ENCODE results near the gene KIF13A.
"Not testable (repeated sequence)": the region's sequence is repeated elsewhere in the genome, so short reads cannot be mapped to it uniquely, and the experiment has no call there.

KIF13A gene

DNA sequence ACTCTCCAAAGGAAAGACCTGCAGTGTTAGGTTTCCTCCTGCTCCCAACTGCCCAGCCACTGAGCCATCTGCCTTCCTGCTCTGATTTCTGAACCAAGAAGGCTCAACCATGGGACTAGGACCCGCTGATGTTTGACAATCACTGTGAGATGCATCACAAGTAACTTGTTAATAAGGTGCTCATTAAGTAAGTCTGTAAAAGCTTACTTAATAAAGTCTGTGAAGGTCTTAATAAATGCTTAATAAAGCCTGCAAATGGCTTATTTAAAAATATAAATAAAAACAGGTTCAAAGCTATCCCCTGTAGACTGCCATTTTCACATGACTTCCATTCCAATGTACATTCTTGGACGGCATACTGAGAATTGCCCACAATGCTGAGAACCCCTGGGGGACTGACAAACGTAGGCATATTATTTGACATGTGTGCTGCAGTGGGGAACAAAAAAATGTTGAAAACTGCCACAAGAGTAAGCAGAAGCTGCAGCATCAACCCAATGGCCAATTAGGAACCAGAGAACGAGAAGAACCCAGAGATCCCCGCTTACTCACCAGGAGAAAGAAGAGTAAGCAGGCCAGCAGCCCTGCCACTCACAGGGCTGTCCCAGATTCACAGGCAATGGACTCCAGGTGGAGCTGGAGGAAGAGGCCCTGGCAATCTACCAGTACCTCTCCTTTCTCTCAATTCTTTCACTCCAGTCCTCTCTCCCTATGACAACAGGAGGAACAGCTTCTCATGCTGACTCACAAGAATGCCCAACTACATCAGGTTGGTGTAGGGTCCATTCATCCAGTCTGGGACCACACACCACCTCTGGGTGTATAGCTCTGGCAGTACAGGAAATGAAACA lies 19.5 kb downstream of the KIF13A start:
- no peak for DNase-seq

DNA sequence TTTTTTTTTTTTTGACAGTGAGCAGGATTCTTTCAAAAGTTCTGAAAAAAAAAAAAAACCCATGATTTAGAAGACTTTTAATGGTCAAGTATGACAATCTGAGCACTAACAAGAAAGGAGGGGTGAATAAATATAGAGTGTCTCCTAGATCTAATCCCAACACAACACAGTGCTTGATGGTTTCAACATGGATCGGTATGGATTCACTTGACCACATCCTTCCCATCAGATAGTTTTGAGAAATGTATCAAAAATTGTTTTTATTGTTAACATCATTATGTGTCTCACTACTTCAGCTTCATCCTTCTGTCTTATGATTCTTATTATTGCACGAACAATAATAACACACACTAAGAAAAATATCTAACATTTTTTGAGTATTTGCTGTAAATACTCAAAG lies 21.0 kb downstream of the KIF13A start:
- no peak for DNase-seq

DNA sequence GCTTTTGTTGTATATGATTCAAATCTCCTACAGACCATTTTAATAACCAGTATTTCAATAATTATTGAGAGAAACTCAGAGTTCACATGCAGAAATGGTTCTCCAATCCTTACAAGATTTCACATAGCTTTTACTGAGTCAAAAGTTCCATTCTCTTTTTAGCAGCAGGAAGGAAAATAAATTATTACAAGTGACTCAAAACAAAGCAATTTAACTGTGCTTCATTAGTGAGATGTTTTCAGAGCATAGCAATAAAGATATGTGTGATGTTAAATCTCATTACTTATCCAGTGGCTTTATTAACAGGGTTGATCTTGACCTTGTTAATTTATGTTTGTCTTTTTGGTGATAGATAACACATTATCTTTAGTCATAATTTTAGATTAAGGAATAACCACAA lies 22.0 kb downstream of the KIF13A start:
- DNase-seq = no peak

DNA sequence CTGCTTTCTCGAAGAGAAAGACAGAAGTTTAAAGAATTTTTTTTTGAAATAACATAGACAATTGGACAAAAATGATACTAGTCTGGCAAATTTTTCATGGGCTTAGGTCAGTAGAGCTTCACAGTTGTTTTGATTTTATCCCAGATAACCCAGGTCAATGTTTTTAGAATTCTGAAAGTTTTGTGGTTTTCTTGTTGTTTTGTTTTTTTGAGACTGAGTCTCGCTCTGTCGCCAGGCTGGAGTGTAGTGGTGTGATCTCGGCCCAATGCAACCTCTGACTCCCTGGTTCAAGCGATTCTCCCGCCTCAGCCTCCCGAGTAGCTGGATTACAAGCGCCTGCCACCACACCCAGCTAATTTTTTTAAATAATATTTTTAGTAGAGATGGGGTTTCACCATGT lies 22.8 kb downstream of the KIF13A start:
- DNase-seq = no peak

DNA sequence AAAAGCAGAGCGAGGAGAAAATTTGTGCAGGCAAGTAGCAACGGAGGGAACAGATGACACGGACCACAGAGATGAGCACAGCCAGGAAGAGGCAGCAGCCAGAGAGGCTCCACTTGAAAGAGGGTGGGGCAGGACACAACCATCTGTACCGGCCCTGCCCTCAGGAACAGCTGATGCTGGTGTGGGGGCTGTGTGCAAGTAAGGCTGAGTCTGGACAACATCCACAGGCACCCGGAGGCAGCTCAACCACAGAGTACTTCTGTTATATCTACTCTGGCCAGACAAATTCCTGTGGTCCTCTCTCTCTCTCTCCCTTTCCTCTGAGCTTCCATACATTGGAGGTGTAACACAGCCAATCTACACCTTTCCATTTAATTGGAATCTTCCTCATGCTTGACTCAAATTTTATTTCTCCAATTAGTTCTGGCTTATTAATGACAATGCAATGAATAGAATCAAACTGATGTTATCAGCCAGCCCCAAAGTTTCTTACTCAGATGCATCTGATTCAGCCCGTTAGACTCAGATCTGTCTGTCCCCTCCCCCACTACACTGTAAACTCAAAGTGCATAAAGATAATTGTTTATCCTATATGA lies 24.9 kb downstream of the KIF13A start:
- no peak for DNase-seq

DNA sequence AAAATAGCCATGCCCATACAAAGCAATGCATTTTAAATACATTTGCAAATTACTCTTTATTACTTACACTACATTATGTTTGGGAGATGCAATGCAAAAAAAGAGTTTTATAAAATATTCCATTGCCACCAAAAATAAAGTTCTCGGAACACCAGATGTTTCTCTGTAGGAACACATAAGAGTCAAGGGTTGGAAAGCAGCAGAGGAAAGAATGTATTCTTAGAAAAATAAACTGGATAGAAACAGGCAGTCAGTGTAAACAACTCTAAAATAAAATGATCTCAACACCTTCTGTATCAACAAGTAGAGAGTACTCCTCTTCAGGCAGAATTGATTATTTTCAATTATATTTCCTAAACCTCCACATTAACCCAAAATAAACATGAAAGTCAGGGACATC lies 28.1 kb downstream of the KIF13A start:
- DNase-seq = no peak

DNA sequence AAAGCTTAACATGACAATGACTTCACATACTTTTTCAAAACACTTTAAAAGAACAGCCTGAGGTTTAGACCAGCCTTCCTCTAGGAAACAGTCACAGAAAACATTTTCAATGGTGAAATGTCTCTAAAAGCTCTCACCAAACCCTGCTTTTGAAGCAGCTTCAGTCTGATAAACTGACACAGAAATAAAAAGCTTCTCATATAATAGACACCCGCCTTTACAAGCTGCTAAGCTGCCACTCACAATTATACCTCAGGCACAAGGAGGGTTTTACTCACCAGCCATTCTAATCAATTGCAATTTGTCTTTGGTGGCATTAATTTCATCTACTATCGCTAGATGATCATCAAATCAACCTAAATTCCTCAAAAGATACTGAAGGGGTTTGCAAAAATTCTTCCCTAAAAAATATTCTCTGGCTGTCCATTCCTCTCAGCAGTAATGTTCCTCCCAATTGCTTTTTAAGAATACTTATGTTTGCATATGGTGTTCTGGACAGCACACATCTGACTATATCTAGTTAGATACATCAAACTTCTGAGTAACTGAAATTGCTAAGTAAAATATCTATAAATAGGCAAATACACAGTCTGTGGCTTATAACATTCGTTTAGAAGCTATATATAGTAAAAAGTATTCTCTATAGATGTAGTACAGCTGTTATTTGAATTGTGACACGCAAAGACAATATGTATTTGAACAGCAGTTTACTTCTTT lies 29.4 kb downstream of the KIF13A start:
- no peak for DNase-seq

DNA sequence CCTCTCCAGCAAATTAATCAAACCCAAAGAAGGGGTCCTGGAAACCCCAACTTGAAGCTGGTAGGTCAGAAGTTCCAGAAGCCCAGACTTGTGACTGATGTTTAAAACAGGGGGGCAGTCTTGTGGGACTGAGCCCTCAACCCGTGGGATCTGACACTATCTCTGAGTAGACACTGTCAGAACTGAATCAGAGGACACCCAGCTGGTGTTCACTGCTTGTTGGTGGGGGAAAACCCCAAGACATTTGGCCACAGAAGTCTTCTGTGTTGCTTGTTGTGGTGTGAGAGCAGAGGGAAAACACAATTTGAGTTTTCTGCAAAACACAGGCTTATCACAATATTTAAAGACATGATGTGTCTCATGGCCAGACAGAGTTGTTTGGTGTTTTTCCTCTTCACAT lies 29.9 kb downstream of the KIF13A start:
- no peak for DNase-seq

DNA sequence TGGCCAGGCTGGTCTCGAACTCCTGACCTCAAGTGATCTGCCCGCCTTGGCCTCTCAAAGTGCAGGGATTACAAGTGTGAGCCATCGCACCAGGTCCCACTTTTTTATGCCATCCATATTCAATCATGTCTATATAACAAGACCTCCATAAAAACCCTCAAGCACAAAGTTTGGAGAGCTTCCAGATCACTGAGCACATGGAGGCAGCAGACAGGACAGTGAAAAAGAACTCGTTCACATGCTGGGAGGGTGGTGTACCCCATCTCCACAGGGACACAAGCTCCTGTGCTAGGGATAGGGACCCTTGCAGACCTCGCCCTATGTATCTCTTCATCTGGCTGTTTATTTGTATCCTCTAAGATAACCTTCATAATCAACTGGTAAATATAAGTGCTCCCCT lies 30.3 kb downstream of the KIF13A start:
- DNase-seq = no peak

DNA sequence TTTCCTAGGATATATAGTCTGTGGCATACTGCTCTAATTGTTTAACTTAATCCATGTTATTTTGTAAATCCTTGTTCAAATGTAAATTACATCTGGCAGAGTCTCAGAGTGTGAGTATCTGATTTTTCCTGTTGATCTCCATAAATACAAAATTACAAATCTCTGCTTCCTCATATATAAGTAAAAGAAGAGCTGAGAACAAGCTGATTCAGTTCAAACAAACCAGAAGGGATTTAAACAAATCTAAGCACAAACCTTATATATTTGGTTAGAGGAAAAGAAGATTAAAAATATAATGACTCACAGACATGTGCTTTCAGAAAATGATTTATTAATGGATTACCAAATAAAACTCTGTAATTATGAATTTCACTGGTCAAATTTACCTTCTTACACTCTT lies 37.3 kb downstream of the KIF13A start:
- no peak for DNase-seq

DNA sequence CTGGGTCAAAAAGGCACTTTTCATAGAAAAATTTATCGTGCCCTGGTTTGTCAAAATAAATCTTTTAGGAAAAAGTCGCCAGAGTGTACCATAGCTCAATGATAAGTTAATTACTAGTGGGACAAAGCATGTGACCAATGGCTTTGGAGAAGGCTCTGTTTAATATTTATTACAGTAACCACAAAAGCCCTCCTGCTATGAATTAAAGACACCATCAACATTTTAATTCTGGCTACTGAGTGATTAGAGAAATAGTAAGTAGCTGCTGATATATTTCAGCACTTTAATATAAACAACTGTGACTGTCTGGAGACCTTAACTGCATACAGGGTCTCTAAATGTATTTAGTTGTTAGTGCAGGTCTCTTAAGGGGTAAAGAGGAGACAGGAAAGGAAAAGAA lies 38.3 kb downstream of the KIF13A start:
- no peak for DNase-seq

DNA sequence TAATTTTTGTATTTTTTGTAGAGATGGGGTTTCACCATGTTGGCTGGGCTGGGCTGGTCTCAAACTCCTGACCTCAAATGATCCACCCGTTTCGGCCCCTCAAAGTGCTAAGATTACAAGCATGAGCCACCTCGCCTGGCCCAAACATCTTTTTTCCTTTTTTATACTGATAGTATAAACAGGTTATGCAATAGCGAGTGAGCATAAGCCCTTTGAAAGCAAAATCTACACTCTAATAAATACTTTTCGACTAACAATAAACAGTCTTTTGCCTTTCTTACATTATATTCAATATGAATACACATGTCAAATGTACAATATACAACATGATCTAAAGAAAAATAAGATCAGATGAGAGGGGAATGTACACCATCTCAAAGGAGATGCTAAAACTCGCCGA lies 38.7 kb downstream of the KIF13A start:
- DNase-seq = no peak

DNA sequence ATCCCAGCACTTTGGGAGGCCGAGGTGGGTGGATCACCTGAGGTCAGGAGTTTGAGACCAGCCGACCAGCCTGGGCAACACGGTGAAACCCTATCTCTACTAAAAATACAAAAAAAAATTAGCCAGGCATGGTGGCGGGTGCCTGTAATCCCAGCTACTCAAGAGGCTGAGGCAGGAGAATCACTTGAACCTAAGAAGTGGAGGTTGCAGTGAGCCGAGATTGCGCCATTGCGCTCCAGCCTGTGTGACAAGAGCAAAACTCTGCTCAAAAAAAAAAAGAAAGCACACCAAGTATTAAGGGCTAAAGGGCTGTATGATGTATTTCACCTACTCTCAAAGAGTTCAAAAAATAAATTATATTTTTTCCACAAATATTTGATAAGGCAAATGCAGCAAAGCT lies 39.9 kb downstream of the KIF13A start:
- not testable (repeated sequence) for DNase-seq

DNA sequence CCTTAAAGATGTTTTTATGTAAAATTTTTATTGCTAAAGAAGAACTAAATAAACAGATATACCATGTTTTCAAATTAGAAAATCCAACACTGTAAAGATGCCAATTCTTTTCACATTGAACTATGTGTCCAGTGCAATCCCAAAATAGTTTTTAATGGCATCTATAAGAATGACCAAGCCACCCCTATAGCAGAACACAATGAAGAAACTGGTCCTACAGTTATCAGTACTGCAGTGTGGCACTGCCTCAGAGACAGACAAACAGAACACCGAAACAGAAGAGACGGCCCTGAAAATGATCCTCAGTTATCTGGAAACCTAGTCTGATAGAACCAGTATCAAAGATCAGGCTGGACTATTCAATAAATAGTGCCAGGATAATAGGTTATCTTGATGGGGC lies 41.9 kb downstream of the KIF13A start:
- no peak for DNase-seq

DNA sequence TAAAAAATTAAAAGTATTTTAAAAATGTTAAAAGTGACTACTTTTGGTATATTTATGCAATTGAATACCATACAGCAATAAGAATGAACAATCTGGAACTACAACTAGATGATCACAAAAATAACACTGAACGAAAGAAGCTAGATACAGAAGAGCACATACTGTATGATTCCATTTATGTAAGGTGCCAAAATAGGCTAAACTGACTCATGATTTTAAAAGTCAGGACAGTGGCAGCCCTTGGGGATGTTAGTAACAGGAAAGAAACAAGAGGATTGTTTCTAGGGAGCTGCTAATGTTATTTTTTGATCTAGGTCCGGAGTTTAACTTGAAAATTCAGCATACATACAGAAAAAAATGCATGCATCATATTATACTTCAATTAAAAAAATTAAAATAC lies 42.3 kb downstream of the KIF13A start:
- DNase-seq = no peak

DNA sequence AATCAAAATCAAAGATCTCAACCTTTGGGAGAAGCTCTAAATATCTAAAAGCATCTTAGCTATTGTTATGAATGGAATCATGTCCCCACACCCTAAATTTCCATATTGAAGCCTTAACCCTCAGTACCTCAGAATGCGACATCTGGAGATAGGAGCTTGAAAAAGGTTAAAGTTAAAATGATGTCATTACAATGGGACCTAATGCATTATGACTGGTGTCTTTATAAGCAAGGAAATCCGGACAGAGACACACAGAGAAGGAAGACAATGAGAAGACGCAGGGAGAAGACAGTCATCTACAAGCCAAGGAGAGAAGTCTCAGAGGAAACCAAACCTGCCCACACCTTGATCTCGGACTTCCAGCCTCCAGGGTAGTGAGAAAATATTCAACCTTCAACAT lies 46.1 kb downstream of the KIF13A start:
- DNase-seq = no peak

DNA sequence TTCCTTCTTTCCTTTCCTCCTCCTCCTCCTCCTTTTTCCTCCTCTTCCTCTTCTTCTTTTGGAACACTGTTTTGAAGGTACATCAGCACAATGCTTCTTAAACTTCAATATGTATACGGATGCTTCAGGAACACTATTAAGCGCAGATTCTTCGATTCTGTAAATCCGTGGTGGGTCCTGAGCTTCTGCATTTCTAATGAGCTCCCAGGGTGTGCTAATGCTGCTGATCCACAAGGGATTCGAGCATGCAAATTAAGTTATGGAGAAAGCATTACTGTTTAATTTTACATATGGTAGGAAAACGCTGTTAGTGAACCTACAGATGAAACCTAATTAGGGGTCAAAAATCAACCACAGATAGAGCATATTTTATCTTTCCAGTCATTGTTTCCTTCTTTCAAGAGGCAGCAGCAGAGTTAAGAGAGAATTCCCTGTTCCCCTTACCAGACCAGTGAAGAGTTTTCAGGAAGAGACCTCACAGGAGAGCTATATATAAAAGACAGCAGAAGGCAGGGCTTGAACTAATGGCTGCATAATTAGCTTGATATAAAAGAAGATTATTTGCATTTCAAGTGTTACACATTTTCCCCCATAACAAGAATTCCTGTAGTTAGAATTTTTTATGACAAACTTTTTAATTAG lies 47.2 kb downstream of the KIF13A start:
- no peak for DNase-seq

DNA sequence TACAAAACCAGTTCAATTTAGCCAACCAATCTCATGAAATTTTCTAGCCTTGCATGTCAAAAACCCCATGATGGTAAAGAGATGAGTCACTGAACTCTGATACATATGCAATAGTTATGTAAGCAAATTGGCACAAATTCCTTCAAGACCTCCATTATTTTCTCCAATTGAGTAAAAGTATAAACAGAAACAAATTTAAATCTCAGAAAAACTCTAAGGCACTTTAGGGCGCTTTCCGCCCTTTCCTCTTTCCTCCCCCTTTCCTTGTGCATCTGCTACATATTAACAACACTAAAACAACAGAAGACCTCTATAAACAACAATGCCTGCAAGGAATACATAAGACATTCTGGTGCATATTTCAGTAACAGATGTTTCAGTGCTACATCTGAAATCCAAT lies 48.5 kb downstream of the KIF13A start:
- no peak for DNase-seq

DNA sequence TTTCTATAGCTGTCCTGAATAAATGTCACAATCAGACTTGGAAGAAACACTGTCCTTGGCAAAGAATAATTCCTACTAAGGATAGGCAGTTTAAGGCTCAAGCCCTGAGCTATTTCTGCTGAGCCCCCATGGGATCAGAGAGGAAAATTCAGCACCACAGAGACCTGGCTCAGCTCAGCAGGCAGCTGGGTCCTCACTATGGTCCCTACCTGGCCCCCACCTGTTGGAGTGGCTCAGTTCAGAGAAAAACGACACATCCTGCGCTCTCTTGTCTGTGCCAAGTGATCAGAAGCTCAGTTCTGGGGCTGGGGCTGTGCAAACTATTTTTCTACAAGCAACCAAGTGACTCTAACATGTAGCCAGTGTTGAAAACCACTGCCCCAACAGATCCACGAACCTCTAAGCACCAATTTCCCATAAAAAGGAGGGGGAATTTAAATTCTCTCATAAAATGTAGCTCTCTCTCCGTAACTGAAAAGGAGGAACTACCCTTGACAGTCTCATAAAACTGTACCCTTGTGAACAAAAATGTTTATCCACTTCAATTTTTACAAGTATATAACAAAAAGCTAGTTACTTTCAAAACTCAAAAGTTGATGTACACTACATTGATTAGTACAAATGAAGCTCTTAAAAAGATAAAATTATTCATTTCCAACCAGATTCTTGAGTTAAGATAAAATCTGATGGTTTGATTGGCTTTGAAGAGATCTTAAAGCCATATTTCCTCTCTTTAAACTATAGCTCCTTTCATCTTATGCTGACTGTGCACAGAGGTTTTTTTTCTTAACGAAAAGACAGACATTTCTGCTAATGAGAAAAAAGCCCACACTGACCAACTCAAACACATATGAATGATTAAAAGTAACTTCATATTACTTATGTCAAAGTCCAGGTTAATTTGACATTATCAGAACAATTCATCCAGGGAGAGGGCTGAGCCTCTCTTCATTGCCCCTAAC lies 52.0 kb downstream of the KIF13A start:
- DNase-seq = no peak

DNA sequence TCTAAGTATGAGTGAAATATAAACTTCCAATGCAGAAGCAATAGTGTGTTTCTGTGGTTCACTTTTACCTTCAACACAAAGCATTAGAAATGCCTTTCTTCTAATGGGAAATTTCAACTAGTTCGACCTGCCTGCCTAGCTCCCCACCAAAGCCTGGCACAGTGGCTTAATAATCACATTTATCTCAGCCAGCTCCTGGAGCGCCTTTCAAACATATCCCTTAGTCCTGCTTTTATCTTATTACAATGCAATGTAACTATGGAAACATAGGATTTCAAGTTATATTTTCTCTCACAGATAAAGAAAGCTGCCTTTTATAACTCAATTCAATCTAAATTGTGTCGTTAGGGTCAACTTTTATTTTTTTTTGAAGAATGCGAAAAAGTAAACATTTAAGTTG lies 53.7 kb downstream of the KIF13A start:
- DNase-seq = no peak

DNA sequence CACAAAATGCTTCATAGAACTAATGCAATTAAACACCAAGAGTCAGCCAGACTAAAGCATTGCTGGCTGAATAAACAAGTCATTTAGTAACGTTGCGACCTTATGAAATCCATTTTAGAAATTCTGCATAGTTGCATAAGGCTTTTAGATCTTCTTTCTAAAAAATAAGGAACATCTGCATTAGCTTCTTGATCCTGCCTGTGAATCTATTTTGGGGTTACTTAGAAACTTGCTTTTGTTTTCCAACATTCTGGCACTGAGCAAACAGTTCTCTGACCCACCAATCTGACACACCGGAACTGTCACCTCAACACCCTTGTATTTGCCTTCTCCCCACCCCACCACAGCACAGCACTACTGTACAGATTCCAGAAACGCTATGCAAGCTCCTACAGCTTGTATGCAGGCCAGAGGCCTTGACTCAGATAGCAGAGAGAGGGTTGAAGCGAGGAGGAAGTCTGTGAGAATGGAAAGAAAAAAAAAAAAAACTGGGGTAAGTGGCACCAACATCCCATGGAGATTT lies 55.0 kb downstream of the KIF13A start:
- no peak for DNase-seq

DNA sequence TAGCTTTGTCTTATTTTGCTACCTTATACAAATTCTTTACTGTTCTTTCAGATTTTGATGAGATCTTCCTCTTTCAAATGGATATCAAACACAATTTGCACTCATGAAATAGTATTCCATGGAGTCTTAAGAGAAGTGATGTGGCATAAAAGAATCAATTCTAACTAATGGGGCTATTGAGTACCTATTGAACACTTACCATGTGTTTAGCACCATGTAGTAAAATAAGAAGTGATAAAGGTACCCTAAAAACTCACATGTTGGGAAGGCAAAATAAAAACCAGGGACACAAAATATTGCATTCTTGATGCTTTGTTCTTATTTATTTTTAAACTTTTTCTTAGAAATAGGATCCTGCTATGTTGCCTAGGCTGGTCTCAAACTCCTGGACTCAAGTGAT lies 56.2 kb downstream of the KIF13A start:
- DNase-seq = no peak

Measured in NCI-H1092 (cell line).